H54 (cell line): ENCODE measurements around the gene NCOA3.
A peak's percentile ranks its signal among the peaks of the same experiment; 100 is the strongest.

Experiments used
- DNase-seq: peaks from one replicate; pipeline ENCODE4 v3.0.0; 2011; ENCODE audit warnings: low spot score, mixed read lengths; ENCODE audit not compliant: insufficient read length
- FAIRE-seq: peaks from 3 replicates; lab custom pipeline; 2011; peaks lifted over from hg19 to GRCh38; lab: Jason Lieb, UNC
- POLR2A ChIP-seq: IDR thresholded peaks from 2 replicates; pipeline ENCODE4 v1.6.1; 2011; ENCODE audit warnings: low read depth, mild to moderate bottlenecking, low read length

NCOA3 gene

DNA sequence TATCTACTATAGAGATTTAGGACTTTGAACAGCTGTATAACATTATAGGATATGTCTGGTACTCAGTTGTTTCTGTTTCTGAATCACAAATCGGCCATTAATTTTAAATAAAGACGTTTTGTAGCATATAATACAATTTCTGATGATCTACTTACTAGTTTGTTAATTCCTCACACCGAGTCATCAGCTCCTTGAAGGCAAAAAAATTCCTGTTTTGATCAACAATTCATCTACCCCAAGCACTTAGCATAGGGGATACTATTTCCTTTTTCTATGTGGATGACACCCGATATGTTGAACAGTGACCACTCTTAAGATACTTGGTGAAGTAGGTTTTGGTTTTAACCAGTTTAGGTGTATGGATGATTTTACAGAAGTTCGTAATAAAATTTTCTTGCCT is 107.3 kb downstream of the NCOA3 start:
- FAIRE-seq (no peak), DNase-seq (no peak)
- TF ChIP-seq POLR2A: no peak

DNA sequence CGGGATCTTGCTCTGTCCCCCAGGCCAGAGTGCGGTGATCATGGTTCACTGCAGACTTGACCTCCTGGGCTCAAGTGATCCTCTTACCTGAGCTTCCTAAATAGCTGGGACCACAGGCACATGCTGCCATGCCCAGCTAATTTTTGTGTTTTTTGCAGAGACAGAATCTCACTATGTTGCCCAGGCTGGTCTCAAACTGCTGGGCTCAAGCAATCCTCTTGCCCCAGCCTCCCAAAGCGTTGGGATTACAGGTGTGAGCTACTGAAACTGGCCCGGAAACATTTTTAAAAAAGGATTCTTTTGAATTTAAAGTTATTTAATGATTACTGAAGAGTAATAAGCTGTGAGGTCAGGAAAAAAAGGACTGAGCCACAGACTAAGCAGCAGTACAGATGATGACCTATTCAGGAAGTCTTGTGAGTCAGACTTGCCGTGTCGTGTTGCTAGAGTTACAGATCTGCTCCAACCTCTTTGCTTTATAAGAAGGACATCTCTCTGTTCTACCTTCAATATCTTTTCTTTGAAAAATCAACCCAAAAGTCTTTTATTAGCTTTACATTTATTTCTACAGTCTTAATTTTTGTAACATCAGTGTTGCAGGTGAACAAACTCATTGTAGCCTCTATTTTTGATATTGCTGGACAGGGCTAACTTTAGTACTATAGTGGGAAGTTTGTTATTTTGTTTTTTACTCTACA is 108.7 kb downstream of the NCOA3 start:
- FAIRE-seq (peak; percentile 87), DNase-seq (peak; percentile 41)
- TF ChIP-seq POLR2A: no peak

DNA sequence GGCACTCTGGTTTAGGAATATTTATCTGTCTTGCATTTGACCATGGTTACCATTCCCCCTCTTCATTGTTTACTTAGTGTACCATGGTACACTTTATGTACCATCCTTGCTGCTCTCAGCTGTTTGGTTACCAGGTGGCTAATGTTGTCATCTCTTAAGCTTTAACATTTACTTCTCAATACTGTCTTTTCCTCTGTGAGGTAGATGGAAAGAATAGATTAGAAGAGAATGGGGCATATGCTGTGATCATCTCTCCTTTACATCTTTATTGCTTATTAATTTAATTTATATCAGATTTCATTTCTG is 109.2 kb downstream of the NCOA3 start:
- TF ChIP-seq POLR2A: no peak
- no peak for FAIRE-seq
- DNase-seq: no peak

DNA sequence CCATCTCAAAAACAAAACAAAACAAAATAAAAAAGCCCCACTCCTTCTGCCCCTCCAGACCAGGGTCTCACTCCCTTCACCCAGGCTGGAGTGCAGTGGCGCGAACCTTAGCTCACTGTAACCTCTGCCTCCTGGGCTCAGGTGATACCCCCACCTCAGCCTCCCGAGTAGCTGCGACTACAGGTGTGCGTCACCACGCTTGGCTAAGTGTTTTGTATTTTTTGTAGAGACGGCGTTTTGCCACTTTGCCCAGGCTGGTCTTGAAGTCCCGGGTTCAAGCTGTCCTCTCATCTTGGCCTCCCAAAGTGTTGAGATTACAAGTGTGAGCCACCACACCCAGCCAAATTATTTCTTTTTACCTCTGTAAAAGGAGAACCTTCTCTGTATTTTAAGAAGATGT is 110.1 kb downstream of the NCOA3 start:
- DNase-seq: no peak
- TF ChIP-seq POLR2A: no peak
- no peak for FAIRE-seq

DNA sequence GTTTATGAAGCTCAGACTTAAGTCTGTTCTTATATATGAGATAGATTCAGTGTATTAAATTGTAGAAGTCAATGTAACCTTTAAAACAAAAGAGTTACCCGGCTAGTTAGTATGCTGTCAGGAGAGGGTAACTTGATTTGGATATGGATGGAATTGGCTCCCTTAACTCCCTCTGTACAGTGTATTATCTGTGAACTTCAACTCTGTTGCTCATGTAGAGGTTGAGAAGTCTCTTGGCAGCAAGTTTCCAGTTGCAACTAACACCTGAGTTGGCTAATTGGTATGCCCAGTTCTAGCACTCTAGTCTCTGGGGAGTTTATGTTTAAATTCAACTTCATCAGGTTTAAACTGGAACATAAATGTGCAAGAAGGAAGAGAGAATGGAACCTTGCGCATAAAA is 111.0 kb downstream of the NCOA3 start:
- FAIRE-seq (no peak), DNase-seq (no peak)
- no peak for TF ChIP-seq POLR2A

DNA sequence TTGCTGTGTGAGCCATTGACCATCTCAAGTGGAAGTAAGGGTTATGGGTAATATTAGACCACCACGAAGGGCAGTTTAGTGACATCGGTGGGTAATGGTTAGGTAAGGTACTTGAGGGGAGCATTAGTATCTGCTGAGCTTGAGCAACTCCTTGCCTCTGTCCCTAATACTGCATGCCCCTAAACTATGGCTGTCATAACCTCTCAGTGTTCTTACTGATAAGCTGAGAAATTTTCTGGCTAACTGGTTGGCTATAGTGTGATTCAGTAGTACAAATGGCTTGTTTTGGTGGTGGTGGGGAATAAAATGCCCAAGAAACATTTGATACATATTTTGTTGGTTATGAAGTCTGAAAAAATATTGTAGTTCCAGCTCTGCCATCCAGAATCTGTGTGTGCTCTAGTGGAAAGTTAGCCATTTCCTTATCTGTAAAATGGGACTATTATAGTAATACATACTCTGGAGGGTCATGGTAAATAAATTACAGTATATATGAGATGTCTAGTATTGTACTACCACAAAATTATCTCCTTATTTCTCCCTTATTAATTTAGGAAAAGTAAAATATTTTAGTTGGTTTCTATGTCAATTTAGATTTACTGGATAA is 113.1 kb downstream of the NCOA3 start:
- FAIRE-seq: no peak

DNA sequence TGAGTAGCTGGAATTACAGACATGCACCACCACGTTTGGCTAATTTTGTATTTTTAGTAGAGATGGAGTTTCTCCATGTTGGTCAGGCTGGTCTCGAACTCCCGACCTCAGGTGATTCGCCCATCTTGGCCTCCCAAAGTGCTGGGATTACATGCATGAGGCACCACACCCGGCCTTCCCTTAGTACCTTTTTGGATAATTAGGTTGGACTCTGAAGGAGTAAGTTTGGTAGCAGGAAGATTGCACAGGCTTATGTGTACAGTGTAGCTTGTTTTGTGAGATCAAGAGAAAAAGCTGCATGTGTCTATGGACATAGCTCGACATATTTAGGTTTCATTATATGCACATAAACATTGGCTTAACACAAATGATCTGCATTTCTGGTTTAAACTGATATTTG is 116.8 kb downstream of the NCOA3 start:
- TF ChIP-seq POLR2A: no peak
- FAIRE-seq: no peak

More for the DNA sequence above, 113.1 kb downstream of the NCOA3 start:
- TF ChIP-seq POLR2A: no peak
- no peak for DNase-seq

DNA sequence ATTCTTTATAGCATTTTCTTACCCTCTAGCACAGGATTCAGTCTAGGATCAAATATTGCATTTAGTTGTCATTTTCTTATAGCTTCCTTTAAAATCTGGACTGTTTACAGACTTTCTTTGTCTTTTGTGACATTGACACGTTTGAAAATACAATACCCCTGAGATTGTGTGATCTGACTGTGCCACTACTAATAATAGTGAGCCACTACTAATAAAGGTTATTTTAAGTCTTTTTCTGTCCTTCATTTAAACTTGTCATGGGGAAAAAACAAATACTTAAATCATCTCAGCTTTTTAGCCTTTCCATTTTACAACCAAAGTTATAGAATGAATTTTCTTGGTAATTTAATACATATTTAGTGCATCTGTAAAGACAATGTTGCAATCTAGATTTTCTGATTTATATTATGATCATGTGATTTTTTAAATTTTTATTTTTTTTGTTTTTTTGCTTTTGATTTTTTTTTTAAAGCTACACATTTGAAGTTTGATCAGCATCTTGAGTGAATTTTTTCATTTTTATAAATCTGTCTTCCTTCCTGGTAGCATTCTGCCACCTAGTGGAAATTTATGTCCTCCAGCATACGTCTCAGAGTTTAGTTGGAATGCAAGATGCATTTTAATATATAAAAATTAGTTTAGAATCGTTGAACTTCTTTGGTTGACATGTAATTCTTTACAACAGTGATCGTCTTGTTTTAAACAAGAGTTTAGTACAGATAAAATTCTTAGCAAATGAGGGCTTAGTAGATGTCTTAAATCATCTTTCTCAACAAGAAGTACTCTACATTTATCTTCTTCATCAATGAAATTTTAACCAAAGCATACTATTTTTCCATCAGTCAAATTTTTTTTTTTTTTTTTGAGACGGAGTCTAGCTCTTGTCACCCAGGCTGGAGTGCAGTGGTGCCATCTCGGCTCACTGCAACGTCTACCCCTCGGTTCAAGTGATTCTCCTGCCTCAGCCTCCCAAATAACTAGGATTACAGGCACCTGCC is 119.4 kb downstream of the NCOA3 start:
- peak; percentile 30 for FAIRE-seq
- TF ChIP-seq POLR2A: no peak
- no peak for DNase-seq

More for the DNA sequence above, 116.8 kb downstream of the NCOA3 start:
- no peak for DNase-seq

DNA sequence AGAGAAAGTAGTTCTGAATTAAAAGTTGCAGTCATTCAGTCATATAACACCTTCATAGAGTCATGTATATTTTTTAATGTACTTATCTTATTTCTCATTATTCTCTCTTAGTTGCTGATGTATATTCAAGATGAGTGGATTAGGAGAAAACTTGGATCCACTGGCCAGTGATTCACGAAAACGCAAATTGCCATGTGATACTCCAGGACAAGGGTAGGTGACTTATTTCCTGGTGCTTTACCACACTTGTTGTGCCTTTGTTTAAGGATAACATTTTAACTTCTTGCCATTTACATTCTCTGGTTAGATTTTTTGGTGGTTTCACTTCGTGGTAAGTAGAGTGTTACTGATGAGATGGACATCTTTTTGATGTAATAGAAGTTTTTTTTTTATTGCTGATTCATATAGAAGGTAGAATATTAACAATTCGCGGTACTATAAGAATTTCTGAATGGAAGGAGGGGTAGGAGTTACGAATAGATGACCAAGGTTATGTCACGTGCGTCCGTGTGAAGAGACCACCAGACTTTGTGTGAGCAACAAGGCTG is 120.5 kb downstream of the NCOA3 start:
- FAIRE-seq: peak; percentile 81
- no peak for DNase-seq
- no peak for TF ChIP-seq POLR2A

DNA sequence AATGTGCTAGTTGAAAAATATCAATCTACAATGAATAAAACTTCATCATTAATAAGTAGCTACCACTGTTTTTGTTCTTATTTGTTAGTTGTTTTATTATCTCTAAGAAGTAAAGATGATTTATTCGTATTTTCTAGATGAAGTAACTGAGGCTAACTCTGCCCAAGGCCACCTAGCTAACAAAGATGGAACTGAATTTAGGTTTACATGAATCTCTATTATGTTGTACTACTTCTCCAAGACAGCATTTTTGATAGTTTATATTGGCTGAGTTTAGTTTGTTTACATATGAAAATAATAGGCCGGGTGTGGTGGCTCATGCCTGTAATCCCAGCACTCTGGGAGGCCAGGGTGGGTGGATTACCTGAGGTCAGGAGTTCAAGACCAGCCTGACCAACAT is 121.5 kb downstream of the NCOA3 start:
- DNase-seq: no peak
- TF ChIP-seq POLR2A: no peak
- FAIRE-seq: no peak

DNA sequence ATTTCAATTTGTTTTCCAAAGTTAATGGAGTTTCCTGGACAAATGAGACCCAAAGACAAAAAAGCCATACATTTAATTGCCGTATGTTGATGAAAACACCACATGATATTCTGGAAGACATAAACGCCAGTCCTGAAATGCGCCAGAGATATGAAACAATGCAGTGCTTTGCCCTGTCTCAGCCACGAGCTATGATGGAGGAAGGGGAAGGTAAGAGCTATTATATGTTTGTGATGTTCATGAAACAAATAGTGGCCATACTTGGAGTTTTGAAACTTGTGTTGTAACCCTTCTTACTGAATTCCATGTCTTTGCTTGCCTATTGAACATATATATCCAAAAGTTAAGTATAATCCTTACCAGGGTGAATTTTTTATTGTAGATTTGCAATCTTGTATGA is 125.9 kb downstream of the NCOA3 start:
- DNase-seq (no peak), FAIRE-seq (no peak)
- no peak for TF ChIP-seq POLR2A

DNA sequence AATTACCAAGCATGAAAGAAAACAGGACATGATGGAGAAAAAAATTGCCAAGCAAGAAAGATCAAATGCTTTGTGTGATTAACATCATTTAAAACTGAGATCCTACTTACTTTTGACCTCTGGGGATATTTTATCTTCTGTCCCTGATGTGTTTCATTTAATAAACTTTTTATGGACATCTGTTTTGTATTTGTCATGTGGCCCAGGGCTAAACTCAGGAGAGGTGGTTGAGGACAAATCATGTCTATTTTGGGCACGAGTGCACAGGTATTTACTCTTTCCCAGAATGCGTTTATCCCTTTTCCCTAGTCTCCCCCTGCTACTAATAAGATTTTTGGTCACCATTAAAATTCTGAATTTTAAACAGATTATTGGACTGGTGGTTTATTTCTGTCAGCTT is 128.2 kb downstream of the NCOA3 start:
- DNase-seq (no peak), FAIRE-seq (no peak)
- TF ChIP-seq POLR2A: no peak

DNA sequence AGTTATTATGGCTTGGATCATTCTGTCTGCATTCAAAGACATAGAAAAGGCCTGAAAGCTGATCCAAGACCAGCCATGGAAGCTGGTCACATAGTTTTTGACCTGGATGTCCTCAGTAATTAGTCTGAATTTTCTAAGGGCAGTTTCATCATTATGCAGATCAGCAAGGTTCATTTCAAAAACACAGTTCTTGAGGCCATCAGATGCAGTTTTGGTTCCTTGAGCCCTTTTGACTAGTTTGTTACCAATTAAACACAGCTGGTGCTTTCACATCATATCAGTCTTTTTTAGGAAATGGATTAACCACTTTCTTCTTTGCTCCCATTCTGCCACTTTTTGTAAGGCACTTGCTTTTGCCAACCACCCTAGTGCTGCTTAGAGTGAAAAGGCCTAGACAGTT is 129.4 kb downstream of the NCOA3 start:
- TF ChIP-seq POLR2A: no peak
- no peak for FAIRE-seq
- no peak for DNase-seq

DNA sequence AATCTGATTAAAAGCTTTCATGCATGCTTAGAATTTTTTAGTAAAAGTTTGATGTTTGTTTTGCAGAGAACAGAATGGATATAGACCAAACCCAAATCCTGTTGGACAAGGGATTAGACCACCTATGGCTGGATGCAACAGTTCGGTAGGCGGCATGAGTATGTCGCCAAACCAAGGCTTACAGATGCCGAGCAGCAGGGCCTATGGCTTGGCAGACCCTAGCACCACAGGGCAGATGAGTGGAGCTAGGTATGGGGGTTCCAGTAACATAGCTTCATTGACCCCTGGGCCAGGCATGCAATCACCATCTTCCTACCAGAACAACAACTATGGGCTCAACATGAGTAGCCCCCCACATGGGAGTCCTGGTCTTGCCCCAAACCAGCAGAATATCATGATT is 133.6 kb downstream of the NCOA3 start:
- TF ChIP-seq POLR2A: no peak
- DNase-seq: no peak
- FAIRE-seq: no peak

DNA sequence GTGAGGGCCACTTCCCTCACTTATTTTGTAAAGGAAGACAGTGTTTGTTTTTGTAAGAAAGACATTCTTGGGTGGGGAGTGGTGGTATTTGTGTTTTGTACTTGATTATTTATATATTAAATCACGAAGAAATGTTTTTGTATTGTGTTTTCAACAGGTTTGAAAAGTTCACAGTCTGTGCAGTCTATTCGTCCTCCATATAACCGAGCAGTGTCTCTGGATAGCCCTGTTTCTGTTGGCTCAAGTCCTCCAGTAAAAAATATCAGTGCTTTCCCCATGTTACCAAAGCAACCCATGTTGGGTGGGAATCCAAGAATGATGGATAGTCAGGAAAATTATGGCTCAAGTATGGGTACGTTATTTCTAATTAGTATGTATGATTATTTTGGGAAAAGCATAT is 137.2 kb downstream of the NCOA3 start:
- no peak for FAIRE-seq
- no peak for TF ChIP-seq POLR2A
- no peak for DNase-seq
